GM20000 (cell line): ENCODE data around the gene KCNQ2.

Experiments
- DNase-seq: peaks from one replicate; pipeline ENCODE4 v3.0.0; 2012; ENCODE audit warnings: low spot score
- TF ChIP-seq, protein P1 (sequence below): IDR thresholded peaks from 2 replicates; pipeline ENCODE4 v1.5.1; 2012; ENCODE audit warnings: mild to moderate bottlenecking, control low read depth; ENCODE audit errors: extremely low read depth, missing control alignments

The KCNQ2 gene

DNA sequence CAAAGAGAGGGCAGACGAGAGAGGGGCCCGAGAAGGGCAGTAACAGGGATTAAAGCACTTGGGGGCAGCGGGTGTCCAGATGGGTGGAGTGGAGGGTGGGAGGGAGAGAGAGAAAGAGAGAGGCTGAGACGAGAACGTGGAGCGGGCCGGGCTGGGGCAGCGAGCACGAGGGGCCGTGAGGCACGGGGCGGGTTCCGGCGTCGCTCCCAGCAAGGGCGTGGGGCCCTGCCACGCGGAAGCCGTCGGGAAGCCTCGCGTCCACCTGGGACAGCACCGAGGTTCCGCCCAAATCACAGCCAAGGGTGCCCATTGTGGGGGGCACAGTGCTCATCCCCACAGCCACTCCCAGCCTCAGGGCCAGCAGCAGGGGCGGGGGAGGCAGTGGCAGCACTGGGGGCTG, 49.8 kb downstream of the KCNQ2 start:
- no peak for DNase-seq
- TF ChIP-seq, protein P1, sequence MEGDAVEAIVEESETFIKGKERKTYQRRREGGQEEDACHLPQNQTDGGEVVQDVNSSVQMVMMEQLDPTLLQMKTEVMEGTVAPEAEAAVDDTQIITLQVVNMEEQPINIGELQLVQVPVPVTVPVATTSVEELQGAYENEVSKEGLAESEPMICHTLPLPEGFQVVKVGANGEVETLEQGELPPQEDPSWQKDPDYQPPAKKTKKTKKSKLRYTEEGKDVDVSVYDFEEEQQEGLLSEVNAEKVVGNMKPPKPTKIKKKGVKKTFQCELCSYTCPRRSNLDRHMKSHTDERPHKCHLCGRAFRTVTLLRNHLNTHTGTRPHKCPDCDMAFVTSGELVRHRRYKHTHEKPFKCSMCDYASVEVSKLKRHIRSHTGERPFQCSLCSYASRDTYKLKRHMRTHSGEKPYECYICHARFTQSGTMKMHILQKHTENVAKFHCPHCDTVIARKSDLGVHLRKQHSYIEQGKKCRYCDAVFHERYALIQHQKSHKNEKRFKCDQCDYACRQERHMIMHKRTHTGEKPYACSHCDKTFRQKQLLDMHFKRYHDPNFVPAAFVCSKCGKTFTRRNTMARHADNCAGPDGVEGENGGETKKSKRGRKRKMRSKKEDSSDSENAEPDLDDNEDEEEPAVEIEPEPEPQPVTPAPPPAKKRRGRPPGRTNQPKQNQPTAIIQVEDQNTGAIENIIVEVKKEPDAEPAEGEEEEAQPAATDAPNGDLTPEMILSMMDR = no peak

DNA sequence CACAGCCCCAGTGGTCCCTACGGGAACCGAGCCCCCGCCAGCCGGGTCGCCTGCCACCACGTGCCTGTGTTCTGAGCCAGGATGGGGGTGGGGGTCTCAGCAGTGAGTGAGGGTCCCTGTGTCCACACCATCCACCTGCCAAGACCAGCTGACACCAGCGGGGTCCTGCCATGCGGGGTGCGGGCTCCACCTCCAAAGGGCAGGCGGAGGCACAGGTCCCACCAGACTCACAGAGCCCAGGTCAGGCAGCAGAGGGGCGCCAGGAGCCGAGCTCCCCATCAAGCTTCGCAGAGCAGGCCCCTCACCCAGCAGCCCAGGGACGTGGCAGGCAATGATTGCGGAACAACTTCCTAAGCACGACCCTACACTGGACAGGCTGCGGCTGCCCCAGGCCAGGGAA, 50.5 kb downstream of the KCNQ2 start:
- TF ChIP-seq, protein P1 = no peak
- no peak for DNase-seq

DNA sequence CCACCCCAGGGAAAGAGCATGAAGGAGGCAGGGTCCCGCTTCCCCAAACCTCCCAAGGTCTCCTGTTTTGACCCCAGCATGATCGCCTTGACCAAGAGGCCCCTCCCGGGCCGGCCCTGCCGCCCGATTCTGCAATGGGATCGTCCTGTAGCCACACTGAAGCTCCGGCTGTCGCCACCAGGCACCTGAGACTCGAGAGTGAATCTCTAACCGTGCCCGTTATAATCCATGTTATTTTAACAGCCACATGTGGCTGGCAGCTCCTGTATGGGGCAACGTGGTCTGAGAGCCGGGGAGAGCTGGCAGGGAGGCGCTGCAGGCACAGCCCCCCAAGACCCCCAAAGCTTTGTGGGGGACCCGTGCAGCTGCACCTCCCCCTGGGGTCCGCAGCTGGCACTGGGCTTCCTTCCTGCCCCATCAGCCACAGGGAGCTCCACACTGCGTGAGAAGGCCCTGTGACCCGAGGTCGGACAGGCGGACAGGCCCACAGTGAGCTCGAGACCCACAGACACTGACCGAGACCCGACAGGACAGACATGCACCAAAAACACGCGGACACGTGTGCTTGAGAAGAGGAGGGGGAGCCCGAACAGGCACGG, 51.3 kb downstream of the KCNQ2 start:
- DNase-seq = no peak
- TF ChIP-seq, protein P1 = no peak

DNA sequence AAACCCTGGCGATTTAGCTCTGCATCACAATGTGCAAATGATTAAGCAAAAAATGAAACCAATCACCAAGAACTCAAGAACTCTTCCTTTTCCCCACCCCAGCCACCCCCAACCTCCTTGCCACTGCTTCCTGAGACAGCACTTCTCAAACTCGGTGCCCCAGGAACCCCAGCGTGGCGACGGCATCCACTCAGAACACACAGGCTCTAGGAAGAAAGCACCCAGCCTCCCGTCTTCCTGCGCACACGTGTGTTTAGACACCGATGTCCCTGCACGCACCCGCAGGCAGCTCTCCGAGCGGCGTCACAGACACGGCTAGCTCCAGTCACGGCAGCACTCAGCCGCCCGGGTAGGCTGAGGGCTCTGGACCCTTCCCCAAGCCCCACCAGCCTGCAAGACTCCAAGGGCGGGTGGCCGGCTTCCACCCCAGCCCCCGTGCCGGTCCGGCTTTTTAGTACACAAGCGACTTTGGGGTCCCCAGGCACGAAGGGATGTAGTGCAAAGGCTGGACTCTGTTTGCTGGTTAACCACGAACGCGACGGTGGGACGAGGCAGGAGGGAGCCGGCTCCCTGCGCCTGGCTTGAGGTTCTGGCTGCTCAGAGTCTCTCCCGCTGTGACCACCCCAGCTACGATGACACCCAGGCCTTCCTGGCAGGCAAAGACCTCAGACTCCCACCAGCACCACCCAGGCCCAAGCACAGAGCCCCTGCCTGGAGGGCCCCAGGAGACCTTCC, 51.9 kb downstream of the KCNQ2 start:
- DNase-seq = no peak
- TF ChIP-seq, protein P1 = no peak

DNA sequence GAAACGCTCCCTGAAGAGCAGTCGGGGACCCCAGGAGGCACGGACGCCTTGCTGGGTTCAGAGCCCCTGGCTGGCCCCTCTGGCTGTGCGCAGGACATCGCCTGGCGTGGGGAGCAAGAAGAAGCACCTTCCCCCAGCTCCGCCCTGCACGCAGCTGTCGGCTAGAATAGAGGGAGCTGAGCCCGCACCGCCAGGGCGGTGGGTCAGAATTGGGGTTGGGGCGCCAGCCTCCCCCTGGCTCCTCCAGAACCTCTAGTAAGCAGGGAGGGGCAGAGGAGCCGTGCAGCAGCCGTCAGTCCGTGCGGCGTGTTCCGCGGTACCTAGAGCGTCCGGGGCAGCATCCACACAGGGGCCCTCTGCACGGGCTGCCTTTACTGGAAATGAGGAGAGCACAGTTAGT, 53.2 kb downstream of the KCNQ2 start:
- TF ChIP-seq, protein P1 = no peak
- DNase-seq = no peak

DNA sequence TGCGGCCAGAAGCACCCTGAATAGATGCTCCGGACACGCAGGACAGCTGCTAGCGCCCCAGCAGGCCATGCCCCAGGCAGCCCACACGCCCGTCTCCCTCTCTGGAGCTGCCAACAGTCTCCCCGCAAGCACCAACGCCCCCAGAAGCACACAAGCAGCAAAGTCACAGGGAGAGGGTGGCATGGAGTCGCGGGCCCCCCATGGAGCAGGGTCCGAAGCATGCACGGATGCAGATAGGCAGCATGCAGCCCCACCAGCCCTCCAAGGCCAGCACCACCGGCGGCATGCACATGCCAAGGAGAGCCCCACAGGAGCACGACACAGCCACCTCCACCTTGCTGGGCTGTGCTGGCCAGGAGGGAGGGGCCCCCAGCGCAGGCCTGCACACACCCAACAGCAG, 53.8 kb downstream of the KCNQ2 start:
- no peak for DNase-seq
- TF ChIP-seq, protein P1 = no peak

DNA sequence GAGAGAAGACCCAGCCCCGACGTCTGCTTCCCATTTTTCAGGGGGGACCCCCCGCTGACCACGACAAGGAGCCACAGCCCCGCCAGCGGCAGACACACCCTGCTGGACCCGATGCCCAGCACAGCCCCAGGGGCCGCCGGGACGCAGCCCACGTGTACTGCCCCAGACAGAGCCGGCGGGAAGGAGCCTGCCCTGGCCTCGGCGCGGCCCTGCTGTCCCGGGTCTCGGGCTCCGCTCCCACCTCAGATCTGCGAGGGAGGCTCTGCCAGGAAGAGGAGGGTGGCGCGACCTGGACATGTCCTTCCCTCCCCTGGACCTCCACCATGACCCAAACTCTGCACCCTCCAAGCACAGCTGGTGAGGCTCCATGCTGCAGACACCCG, 54.7 kb downstream of the KCNQ2 start:
- DNase-seq = no peak

More for the DNA sequence above, 54.7 kb downstream of the KCNQ2 start:
- TF ChIP-seq, protein P1 = no peak
